Ovary (tissue), 9 donors: ENCODE data around the gene MRPS31. TPM values are rescaled to one million over a fixed set of nuclear protein-coding genes. Genes with fewer than 3 reads are reported as not detected.
"Not testable (repeated sequence)": the region's sequence is repeated elsewhere in the genome, so short reads cannot be mapped to it uniquely, and the experiment has no call there.

Experiments used
- DNase-seq, 5 donors: peaks; one replicate each; pipeline ENCODE4 v3.0.0-alpha.2; 2019 to 2020
- H3K27ac ChIP-seq, 2 donors: fragments of 200-600 bp; one replicate each; pipeline versions ENCODE4 v1.5.1 to v1.8.0; 2019 to 2022
- H3K27me3 ChIP-seq: fragments of 200-600 bp; one replicate; pipeline ENCODE4 v1.8.0; 2022
- H3K36me3 ChIP-seq: fragments of 200-600 bp; sonication (generic); one replicate; pipeline ENCODE4 v1.5.1; 2019
- H3K4me1 ChIP-seq: one replicate; pipeline ENCODE4 v1.8.1; 2013; ENCODE audit warnings: mild to moderate bottlenecking, moderate library complexity; ENCODE audit not compliant: insufficient read depth
- H3K4me3 ChIP-seq: fragments of 200-600 bp; sonication (generic); one replicate; pipeline ENCODE4 v1.5.1; 2017
- H3K9me3 ChIP-seq, 2 donors: fragments of 200-600 bp in 1 of 2; sonication (generic) in 1 of 2; one replicate each; pipeline versions ENCODE4 v1.5.1 to v1.8.1; 2013 to 2019; ENCODE audit warnings: mild to moderate bottlenecking in 1 of 2, moderate library complexity in 1 of 2
- EP300 ChIP-seq: sonication (generic); formaldehyde crosslinking; IDR thresholded peaks from one replicate; pipeline ENCODE4 v1.6.1; 2017; ENCODE audit warnings: antibody characterized with exemption
- POLR2A ChIP-seq: fragments of 450-650 bp; IDR thresholded peaks from one replicate; pipeline ENCODE4 v1.6.1; 2017; ENCODE audit warnings: antibody characterized with exemption, mild to moderate bottlenecking, moderate library complexity
- WGBS, 3 donors: extraction: QIAGEN DNeasy Blood & Tissue Kit in 1 of 3; methylation state at CpG; one replicate each; pipeline versions ENCODE4 v1.1.5 to v1.1.7; 2013 to 2017; 5-methylcytosine and 5-hydroxymethylcytosine counted together
- intact Hi-C, 4 donors: fragments of 100-400 bp; cut with DNase I; formaldehyde crosslinking; loops; one replicate each; pipeline versions ENCODE4 v1.11.0 to v1.15.1; 2022 to 2023
- polyA plus RNA-seq, 2 donors: library from polyadenylated mRNA; stranded (reverse); fragments of 200-250 nt in 1 of 2; fragments of 350-450 nt in 1 of 2; fragmentation: Illumina TruSeq in 1 of 2; extraction: RNeasy Lipid Tissue Mini Kit (QIAGEN cat#74804) in 1 of 2; gene quantifications; one replicate each; pipeline ENCODE4 v1.2.3, GENCODE V29; 2013 to 2014
- total RNA-seq, 7 donors: library from RNA; depleted of rRNA in 2 of 7; stranded (reverse); fragments of >200 nt in 2 of 7; fragmentation: NEBNext Ultra II Directional in 3 of 7; extraction: Animal tissue kit (Norgen Biotek cat#: 25700) in 3 of 7; gene quantifications; one replicate each; pipeline versions ENCODE4 v1.1.0 to v1.2.4, GENCODE V29; 2016 to 2023
- TF ChIP-seq, protein P1 (sequence below), 3 donors: fragments of 450-650 bp in 2 of 3; fragments of 200-600 bp in 1 of 3; IDR thresholded peaks; one replicate each; pipeline versions ENCODE4 v1.5.1 to v1.8.0; 2016 to 2022; ENCODE audit warnings: antibody characterized with exemption in 3 of 3, mild to moderate bottlenecking in 1 of 3
- donor health status: DM: no; HTN: no; CAD: no; lungs with moderate emphysema.
- donor health status: DM: no; HTN: no; CAD: no.
- donor health status: Bipolar disorder and iron deficiency.
- donor health status: DM: yes; HTN: yes; CAD: no.
- donor health status: DM: no; HTN: no; CAD: no.
- donor health status: DM: yes; HTN: yes; CAD: no.

The MRPS31 gene
- total and polyA plus RNA-seq, 9 donors = 17.2 to 27.1 (median 21.1) TPM

DNA sequence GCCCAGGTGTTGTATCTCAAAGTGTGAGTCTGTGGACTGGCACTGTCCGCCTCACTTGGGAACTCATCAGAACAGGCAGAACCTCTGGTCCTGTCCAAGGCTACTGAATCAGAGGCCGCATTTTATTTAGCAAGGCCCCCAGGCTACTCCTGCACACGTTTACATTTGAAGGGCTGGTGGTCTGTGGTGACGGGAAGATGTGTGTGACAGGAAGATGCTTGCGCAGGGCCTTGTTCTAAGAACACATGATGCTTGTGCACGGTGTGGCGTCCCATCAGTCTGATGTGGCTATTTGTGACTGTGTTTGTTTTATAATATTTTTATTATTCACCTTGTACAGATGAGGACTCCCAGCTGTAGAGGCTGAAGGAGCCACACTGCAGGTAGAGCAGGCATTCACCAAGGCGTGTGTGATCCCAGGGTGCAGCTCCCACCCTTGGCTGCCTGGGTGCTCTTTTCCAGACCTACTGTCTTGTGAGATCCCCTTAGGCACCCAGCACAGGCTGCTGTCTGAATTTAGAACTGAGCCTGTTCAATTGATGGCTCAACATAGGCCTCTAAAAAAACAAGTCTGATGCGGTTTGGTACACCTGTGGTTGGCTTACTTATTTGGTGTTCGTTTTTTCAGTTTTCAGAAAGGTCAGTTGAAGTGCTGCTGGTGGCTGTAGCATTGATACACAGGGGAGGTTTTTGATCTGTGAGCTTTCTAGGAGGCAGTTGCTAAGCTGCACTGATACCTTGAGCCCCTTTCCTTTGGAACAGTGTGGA, 21.5 kb upstream of the MRPS31 start:
- 89 to 93% (median 91%) methylated on average over 10 of the region's 10 CpGs for WGBS, 3 donors
- Histone ChIP-seq H3K4me1 (no peaks in the 10 kb centered on the region), H3K4me3 (no peak overlapping the region), H3K9me3 (no peaks in the 10 kb centered on the region), H3K27me3 (no peaks in the 10 kb centered on the region), H3K36me3 (no peaks in the 10 kb centered on the region), H3K27ac (no peak overlapping the region)
- intact Hi-C loops = no loop called here
- DNase-seq = no peak
- TF ChIP-seq, protein P1, sequence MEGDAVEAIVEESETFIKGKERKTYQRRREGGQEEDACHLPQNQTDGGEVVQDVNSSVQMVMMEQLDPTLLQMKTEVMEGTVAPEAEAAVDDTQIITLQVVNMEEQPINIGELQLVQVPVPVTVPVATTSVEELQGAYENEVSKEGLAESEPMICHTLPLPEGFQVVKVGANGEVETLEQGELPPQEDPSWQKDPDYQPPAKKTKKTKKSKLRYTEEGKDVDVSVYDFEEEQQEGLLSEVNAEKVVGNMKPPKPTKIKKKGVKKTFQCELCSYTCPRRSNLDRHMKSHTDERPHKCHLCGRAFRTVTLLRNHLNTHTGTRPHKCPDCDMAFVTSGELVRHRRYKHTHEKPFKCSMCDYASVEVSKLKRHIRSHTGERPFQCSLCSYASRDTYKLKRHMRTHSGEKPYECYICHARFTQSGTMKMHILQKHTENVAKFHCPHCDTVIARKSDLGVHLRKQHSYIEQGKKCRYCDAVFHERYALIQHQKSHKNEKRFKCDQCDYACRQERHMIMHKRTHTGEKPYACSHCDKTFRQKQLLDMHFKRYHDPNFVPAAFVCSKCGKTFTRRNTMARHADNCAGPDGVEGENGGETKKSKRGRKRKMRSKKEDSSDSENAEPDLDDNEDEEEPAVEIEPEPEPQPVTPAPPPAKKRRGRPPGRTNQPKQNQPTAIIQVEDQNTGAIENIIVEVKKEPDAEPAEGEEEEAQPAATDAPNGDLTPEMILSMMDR (IDR thresholded peaks at IDR 0.05) = no peak
- TF ChIP-seq EP300 = no peak
- no peak for TF ChIP-seq POLR2A

DNA sequence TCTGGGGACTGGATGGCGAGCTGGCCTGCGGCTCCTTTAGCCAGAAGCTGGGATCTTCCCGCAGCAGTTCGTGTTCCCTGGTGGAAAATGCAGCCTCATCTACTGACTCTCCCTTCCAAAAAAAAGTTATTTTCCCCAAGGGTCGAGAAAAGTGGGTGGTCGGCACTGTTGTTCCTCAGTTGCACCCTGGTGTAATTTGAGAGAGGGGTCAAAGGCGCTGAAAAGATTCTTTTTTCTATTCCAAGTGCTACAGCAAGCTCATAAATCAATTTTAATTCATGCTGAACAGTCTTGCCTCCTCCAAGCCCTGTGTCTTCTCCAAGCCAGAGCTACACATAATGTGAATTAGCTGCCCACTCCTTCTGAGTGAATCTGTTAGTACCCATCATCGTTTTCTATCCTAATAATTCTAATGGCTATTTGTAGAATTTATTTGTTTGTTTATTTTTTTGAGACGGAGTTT, 19.2 kb upstream of the MRPS31 start:
- Histone ChIP-seq H3K4me3 (peak overlapping the region; percentile 56), H3K27me3 (no peaks in the 10 kb centered on the region)
- WGBS, 3 donors = 9 to 10% (median 10%) methylated on average over 9 of the region's 9 CpGs

DNA sequence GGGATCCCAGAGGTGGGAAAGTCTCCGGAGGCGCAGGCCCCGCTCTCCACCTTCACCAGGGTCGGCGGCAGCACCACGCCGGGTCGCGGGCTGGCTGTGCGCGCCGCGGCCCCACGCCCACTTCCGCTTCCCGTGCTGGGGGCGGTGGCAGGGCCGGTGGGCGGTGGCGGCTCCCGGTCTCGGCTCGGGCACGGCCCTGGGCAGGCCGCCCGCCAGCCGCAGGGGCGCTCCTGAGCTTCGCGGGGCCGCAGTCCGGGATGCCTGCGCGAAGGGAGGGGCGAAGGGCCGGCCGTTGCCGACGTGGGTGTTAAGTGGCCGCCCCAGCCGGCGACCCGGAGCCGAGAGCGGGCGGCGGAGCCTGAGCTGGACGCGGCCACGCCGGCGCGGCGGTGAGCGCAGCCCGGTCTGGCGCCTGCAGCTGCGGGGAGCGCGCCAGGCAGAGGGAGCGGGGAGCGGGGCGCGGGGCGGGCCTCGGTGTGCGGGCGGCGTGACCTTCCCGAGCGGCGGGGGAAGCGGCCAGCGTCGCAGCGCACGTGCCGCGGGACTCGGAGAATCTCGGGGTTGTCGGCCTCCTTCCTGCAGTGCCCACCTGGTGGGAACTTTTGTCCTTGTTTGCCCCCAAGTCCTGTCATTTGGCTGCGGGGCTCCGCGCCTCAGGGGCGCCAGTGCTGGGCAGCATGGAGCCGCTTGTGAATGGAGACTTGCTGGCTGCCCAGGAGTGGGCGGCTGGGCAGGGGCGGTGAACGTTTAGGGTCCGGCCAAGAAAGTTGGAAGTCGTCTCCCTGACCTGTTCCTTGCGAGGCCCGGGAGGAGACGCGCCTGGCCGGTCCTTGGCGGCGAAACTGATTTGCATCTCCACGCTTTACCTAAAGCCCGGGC, 18.5 kb upstream of the MRPS31 start, which contains the start of gene SLC25A15:
TSS of gene SLC25A15 (plus strand) at position 337 of the 879 bp plus-strand sequence. CDS start 3,616 bp downstream, outside the sequence.
- Histone ChIP-seq H3K4me3 (peak within 1 kb of the TSS; percentile 56), H3K36me3 (no peaks in the 10 kb centered on the region), H3K4me1 (no peaks in the 10 kb centered on the region), H3K9me3 (no peaks in the 10 kb centered on the region), H3K27ac (peak within 1 kb of the TSS; percentile 65 to 79), H3K27me3 (no peaks in the 10 kb centered on the region)
- no peak for TF ChIP-seq POLR2A
- TF ChIP-seq, protein P1 (IDR thresholded peaks at IDR 0.05) = peak in 2 of 3 donors; percentile 22 to 44
- WGBS, 3 donors = 0 to 1% (median 0%) methylated on average over 93 to 101 of the region's 101 CpGs
- intact Hi-C loops = loop anchor here in 2 of 4 donors (5.0 to 10.0 kb wide), 2 partner anchors 265 to 268 kb away; no protein-coding TSS in a partner anchor
- DNase-seq = peak; percentile 65 to 84 (median 73)

More for the DNA sequence above, 19.2 kb upstream of the MRPS31 start:
- no peak for DNase-seq
- no peaks in the 10 kb centered on the region for H3K9me3 ChIP-seq
- TF ChIP-seq, protein P1 (IDR thresholded peaks at IDR 0.05) = no peak
- TF ChIP-seq POLR2A (no peak), EP300 (no peak)
- H3K27ac ChIP-seq = peak overlapping the region; percentile 65 to 79
- H3K36me3 ChIP-seq = no peaks in the 10 kb centered on the region
- intact Hi-C loops = no loop called here
- no peaks in the 10 kb centered on the region for H3K4me1 ChIP-seq

DNA sequence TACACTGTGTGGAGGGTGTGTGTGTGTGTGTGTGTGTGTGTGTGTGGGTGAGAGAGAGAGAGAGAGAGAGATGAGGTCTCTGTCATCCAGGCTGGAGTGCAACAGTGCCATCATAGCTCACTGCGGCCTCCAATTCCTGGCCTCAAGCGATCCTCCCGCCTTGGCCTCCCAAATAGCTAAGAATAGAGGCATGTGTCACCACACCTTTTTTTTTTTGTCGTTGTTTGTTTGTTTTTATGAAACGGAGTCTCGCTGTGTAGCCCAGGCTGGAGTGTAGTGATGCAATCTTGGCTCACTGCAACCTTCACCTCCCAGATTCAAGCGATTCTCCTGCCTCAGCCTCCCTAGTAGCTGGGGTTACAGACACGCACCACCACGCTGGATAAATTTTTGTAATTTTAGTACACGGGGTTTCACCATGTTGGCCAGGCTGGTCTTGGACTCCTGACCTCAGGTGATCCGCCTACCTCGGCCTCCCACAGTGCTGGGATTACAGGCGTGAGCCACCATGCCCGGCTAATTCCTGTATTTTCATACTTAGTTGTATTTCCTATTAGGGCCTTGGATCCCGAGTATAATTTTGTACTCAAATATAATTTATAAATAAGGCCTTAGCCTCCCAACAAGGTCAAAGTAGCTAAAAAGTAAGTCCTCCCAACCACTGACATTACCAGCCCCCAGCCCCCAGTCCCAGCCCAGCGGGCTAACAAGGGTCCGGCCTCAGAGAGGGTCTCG, 17.7 kb upstream of the MRPS31 start:
- 56 to 60% (median 59%) methylated on average over 18 of the region's 18 CpGs for WGBS, 3 donors

More for the DNA sequence above, 17.7 kb upstream of the MRPS31 start:
- intact Hi-C loops = loop anchor here in 2 of 4 donors (5.0 to 10.0 kb wide), 2 partner anchors 266 to 269 kb away; no protein-coding TSS in a partner anchor
- DNase-seq, H3K36me3 ChIP-seq, H3K27me3 ChIP-seq, H3K9me3 ChIP-seq, H3K4me1 ChIP-seq: not testable (repeated sequence)
- Histone ChIP-seq H3K4me3 (peak overlapping the region; percentile 56), H3K27ac (peak overlapping the region; percentile 65 to 79)
